OCI-LY1 (cell line): Measurements from ENCODE around the gene UGT1A4.

Experiments
- H2AFZ ChIP-seq: fragments of 200-600 bp; sonication (generic), shearing (Covaris generic); 2 replicates; pipeline ENCODE4 v1.6.0; 2014; ENCODE audit warnings: antibody characterized with exemption, mild to moderate bottlenecking, low read length
- H3F3A ChIP-seq: fragments of 200-600 bp; sonication (generic), shearing (Covaris generic); 2 replicates; pipeline ENCODE4 v1.6.0; 2014; ENCODE audit warnings: mild to moderate bottlenecking, antibody characterized with exemption, low read length, moderate library complexity; ENCODE audit not compliant: insufficient read depth
- H3K27ac ChIP-seq: fragments of 200-600 bp; sonication (generic); 2 replicates; pipeline ENCODE4 v1.5.1; 2014; ENCODE audit warnings: low read length, mixed run types, mild to moderate bottlenecking, low read depth; ENCODE audit not compliant: poor library complexity, severe bottlenecking
- H3K27me3 ChIP-seq: fragments of 200-600 bp; sonication (generic); 2 replicates; pipeline ENCODE4 v1.6.0; 2014; ENCODE audit warnings: antibody characterized with exemption, mild to moderate bottlenecking, low read length, moderate library complexity; ENCODE audit not compliant: insufficient read depth
- H3K36me3 ChIP-seq: fragments of 200-600 bp; sonication (generic); 2 replicates; pipeline ENCODE4 v1.6.1; 2014; ENCODE audit warnings: mild to moderate bottlenecking, antibody characterized with exemption, low read length, moderate library complexity, mixed read lengths; ENCODE audit not compliant: insufficient read depth
- H3K4me1 ChIP-seq: fragments of 200-600 bp; sonication (generic); 2 replicates; pipeline ENCODE4 v1.5.1; 2014; ENCODE audit warnings: mild to moderate bottlenecking, low read length, moderate library complexity; ENCODE audit not compliant: insufficient read depth, severe bottlenecking
- H3K4me2 ChIP-seq: fragments of 200-600 bp; sonication (generic), shearing (Covaris generic); 2 replicates; pipeline ENCODE4 v1.6.1; 2014; ENCODE audit warnings: low read length
- H3K4me3 ChIP-seq: fragments of 200-600 bp; sonication (generic); 2 replicates; pipeline ENCODE4 v1.5.1; 2014; ENCODE audit warnings: low read length, low read depth, mild to moderate bottlenecking, mixed read lengths; ENCODE audit not compliant: poor library complexity, severe bottlenecking
- H3K79me2 ChIP-seq: fragments of 200-600 bp; shearing (Covaris generic); 2 replicates; pipeline ENCODE4 v1.6.1; 2016; ENCODE audit warnings: mixed run types, low read length, mixed read lengths; ENCODE audit not compliant: insufficient read depth
- H3K9ac ChIP-seq: fragments of 200-600 bp; sonication (generic), shearing (Covaris generic); 2 replicates; pipeline ENCODE4 v1.6.1; 2014; ENCODE audit warnings: mild to moderate bottlenecking, low read length, mixed read lengths
- H3K9me2 ChIP-seq: fragments of 200-600 bp; sonication (generic), shearing (Covaris generic); 2 replicates; pipeline ENCODE4 v1.6.1; 2014; ENCODE audit warnings: low read depth, mild to moderate bottlenecking, low read length, mixed read lengths
- H3K9me3 ChIP-seq: fragments of 200-600 bp; shearing (Covaris generic); 2 replicates; pipeline ENCODE4 v1.6.1; 2014; ENCODE audit warnings: low read length, mixed read lengths
- H4K20me1 ChIP-seq: fragments of 200-600 bp; sonication (generic), shearing (Covaris generic); 2 replicates; pipeline ENCODE4 v1.6.0; 2016; ENCODE audit warnings: mild to moderate bottlenecking, low read length; ENCODE audit not compliant: insufficient read depth
- CTCF ChIP-seq: fragments of 200-600 bp; sonication (generic), shearing (Covaris generic); IDR thresholded peaks from 2 replicates; pipeline ENCODE4 v1.5.1; 2017; ENCODE audit warnings: mild to moderate bottlenecking, antibody characterized with exemption, low read length, moderate library complexity, mixed read lengths
- EZH2 ChIP-seq: fragments of 200-600 bp; sonication (generic), shearing (Covaris generic); IDR thresholded peaks from 2 replicates; pipeline ENCODE4 v1.8.0; 2017; ENCODE audit warnings: borderline replicate concordance, mixed run types, mild to moderate bottlenecking, antibody characterized with exemption, low read length, moderate library complexity, mixed read lengths

UGT1A4 gene

GRCh38 chr2:233815861-233816260 is 97.3 kb downstream of the UGT1A4 start:
- Histone ChIP-seq H3K4me1 (no peaks in the 10 kb centered on the region), H3K36me3 (no peaks in the 10 kb centered on the region), H3K4me3 (no peak overlapping the region), H3K27ac (no peak overlapping the region), H2AFZ (no peak overlapping the region), H3K27me3 (peaks cover 4% of the 10 kb centered on the region; the same call in 1 of the 2 replicates), H3K4me2 (no peak overlapping the region), H3F3A (no peaks in the 10 kb centered on the region), H3K79me2 (no peaks in the 10 kb centered on the region), H3K9me2 (no peaks in the 10 kb centered on the region), H4K20me1 (no peaks in the 10 kb centered on the region), H3K9ac (no peak overlapping the region), H3K9me3 (no peaks in the 10 kb centered on the region)
- TF ChIP-seq EZH2 (no peak), CTCF (no peak)

GRCh38 chr2:233816334-233816733 is 97.8 kb downstream of the UGT1A4 start:
- H3K4me3 ChIP-seq, result no peak overlapping the region
- no peak overlapping the region for H3K4me2 ChIP-seq
- no peaks in the 10 kb centered on the region for H3K9me2 ChIP-seq
- no peaks in the 10 kb centered on the region for H3K9me3 ChIP-seq
- H4K20me1 ChIP-seq, result no peaks in the 10 kb centered on the region
- no peak overlapping the region for H3K27ac ChIP-seq
- no peak overlapping the region for H2AFZ ChIP-seq
- no peak for TF ChIP-seq CTCF
- TF ChIP-seq EZH2, result no peak
- H3K79me2 ChIP-seq, result no peaks in the 10 kb centered on the region
- H3K36me3 ChIP-seq, result no peaks in the 10 kb centered on the region
- H3K4me1 ChIP-seq, result no peaks in the 10 kb centered on the region
- no peaks in the 10 kb centered on the region for H3F3A ChIP-seq
- H3K9ac ChIP-seq, result no peak overlapping the region
- H3K27me3 ChIP-seq, result peaks cover 4% of the 10 kb centered on the region; the same call in 1 of the 2 replicates

- peaks cover 6% of the 10 kb centered on the region; the same call in 1 of the 2 replicates for H3K27me3 ChIP-seq
- H4K20me1 ChIP-seq, result no peaks in the 10 kb centered on the region
- no peaks in the 10 kb centered on the region for H3K4me1 ChIP-seq
- TF ChIP-seq EZH2, result no peak
- H3K79me2 ChIP-seq, result no peaks in the 10 kb centered on the region
- H3F3A ChIP-seq, result no peaks in the 10 kb centered on the region
- no peak overlapping the region for H3K4me2 ChIP-seq
- H3K36me3 ChIP-seq, result no peaks in the 10 kb centered on the region
- H3K9ac ChIP-seq, result no peak overlapping the region
- H3K27ac ChIP-seq, result no peak overlapping the region
- H3K9me2 ChIP-seq, result no peaks in the 10 kb centered on the region
- H3K4me3 ChIP-seq, result no peak overlapping the region
- no peaks in the 10 kb centered on the region for H3K9me3 ChIP-seq
- H2AFZ ChIP-seq, result no peak overlapping the region
Measured at GRCh38 chr2:233816771-233817170, 98.2 kb downstream of the UGT1A4 start.

GRCh38 chr2:233817361-233817911 is 98.9 kb downstream of the UGT1A4 start:
- no peak overlapping the region for H3K9ac ChIP-seq
- H3K27ac ChIP-seq, result no peak overlapping the region
- H3K4me3 ChIP-seq, result no peak overlapping the region
- no peak overlapping the region for H3K4me2 ChIP-seq
- H3K36me3 ChIP-seq, result no peaks in the 10 kb centered on the region
- no peak overlapping the region for H2AFZ ChIP-seq
- no peaks in the 10 kb centered on the region for H3F3A ChIP-seq
- H3K79me2 ChIP-seq, result no peaks in the 10 kb centered on the region
- no peaks in the 10 kb centered on the region for H4K20me1 ChIP-seq
- peaks cover 9% of the 10 kb centered on the region; the same call in 1 of the 2 replicates for H3K27me3 ChIP-seq
- no peaks in the 10 kb centered on the region for H3K4me1 ChIP-seq
- no peaks in the 10 kb centered on the region for H3K9me3 ChIP-seq
- no peaks in the 10 kb centered on the region for H3K9me2 ChIP-seq
- TF ChIP-seq EZH2 (no peak), CTCF (no peak)
